A673 (cell line): ENCODE results near the gene PGP. TPM values are rescaled to one million over a fixed set of nuclear protein-coding genes. Genes with fewer than 3 reads are reported as not detected.

ENCODE experiments used
- BruUV-seq: library from RNA; stranded (reverse); fragments of 400-500 nt; replicated peaks from 2 replicates; lab custom pipeline; 2021; lab: Mats Ljungman, UMichigan
- CTCF ChIA-PET: fragments of 300-600 bp; sonication (Branson Sonifier 250); formaldehyde crosslinking; loops from one replicate; lab custom pipeline; 2022; ENCODE audit warnings: antibody characterized with exemption; lab: Charles Lee
- POLR2A ChIA-PET: fragments of 300-600 bp; sonication (Branson Sonifier 250); formaldehyde crosslinking; loops from one replicate; lab custom pipeline; 2022; ENCODE audit warnings: antibody characterized with exemption; ENCODE audit not compliant: low non-redundant PET; lab: Charles Lee
- DNase-seq: peaks from one replicate; pipeline ENCODE4 v3.0.0-alpha.2; 2015; ENCODE audit warnings: low spot score
- H3K27ac ChIP-seq: fragments of 200-600 bp; sonication (generic); 2 replicates; pipeline ENCODE4 v1.5.1; 2016; ENCODE audit warnings: mixed run types, low read depth, mild to moderate bottlenecking, mixed read lengths, antibody characterized with exemption, low read length; ENCODE audit not compliant: poor library complexity, severe bottlenecking
- H3K27me3 ChIP-seq: fragments of 200-600 bp; sonication (generic); replicated peaks from 2 replicates; pipeline ENCODE4 v1.6.1; 2017; ENCODE audit warnings: mixed run types, low read depth, mild to moderate bottlenecking, mixed read lengths, antibody characterized with exemption, low read length; ENCODE audit not compliant: insufficient read depth, poor library complexity
- H3K36me3 ChIP-seq: fragments of 200-600 bp; sonication (generic); 2 replicates; pipeline ENCODE4 v1.6.1; 2016; ENCODE audit warnings: mixed run types, mild to moderate bottlenecking, mixed read lengths, antibody characterized with exemption, low read length; ENCODE audit not compliant: insufficient read depth, poor library complexity, severe bottlenecking
- H3K4me1 ChIP-seq: fragments of 200-600 bp; sonication (generic); 2 replicates; pipeline ENCODE4 v1.6.1; 2017; ENCODE audit warnings: mixed run types, mild to moderate bottlenecking, mixed read lengths, antibody characterized with exemption, low read length; ENCODE audit not compliant: insufficient read depth, poor library complexity, severe bottlenecking
- H3K4me3 ChIP-seq: fragments of 200-600 bp; sonication (generic); 2 replicates; pipeline ENCODE4 v1.5.1; 2016; ENCODE audit warnings: low read depth, mixed run types, mild to moderate bottlenecking, mixed read lengths, low read length; ENCODE audit not compliant: poor library complexity, severe bottlenecking
- H3K9me3 ChIP-seq: fragments of 200-600 bp; sonication (generic); 2 replicates; pipeline ENCODE4 v1.6.1; 2016; ENCODE audit warnings: mixed run types, low read depth, mild to moderate bottlenecking, mixed read lengths, antibody characterized with exemption, low read length; ENCODE audit not compliant: poor library complexity, severe bottlenecking
- CTCF ChIP-seq: fragments of 300-800, 200-600 bp; sonication (generic); conservative IDR thresholded peaks from 2 replicates; pipeline ENCODE4 v1.5.1; 2017; ENCODE audit warnings: low read depth, mild to moderate bottlenecking, antibody characterized with exemption, low read length, moderate library complexity, mixed read lengths
- EZH2 ChIP-seq: fragments of 200-600 bp; sonication (generic); IDR thresholded peaks from 2 replicates; pipeline ENCODE4 v1.6.1; 2017; ENCODE audit warnings: borderline replicate concordance, low read depth, mild to moderate bottlenecking, mixed read lengths, antibody characterized with exemption, low read length; ENCODE audit not compliant: poor library complexity, severe bottlenecking
- intact Hi-C: fragments of 100-400 bp; cut with micrococcal nuclease; formaldehyde crosslinking; loops from one replicate; pipeline ENCODE4 v1.10.0; 2022; ENCODE audit not compliant: unreplicated experiment
- total RNA-seq: library from RNA; stranded (reverse); gene quantifications from 2 replicates; pipeline ENCODE4 v1.2.3, GENCODE V29; 2021

The PGP gene
- total RNA-seq, 1 experiment from 2014 or later: 26.5 TPM

DNA sequence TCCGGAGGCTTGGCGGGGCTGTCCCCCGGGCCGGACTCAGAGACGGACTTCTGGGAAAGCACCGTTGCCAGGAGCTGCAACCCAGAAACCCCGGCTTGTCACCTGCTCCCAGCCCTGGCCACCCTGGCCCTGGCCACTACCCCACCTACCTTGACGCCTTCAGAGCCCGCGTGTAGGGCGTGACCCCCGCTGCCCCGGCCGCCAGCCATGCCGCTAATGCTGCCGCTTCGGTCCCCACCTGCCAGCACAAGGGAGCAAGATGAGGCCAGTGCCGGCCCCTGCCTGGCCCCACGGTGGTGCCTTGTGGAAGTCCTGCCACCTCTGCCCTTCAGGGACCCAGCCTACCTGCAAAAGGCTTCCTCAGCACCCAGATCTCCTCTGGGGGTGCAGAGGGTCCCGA, 29.7 kb downstream of the PGP start:
- no TSS peak for BruUV-seq
- Histone ChIP-seq H3K4me1 (no peaks in the 10 kb centered on the region), H3K9me3 (no peaks in the 10 kb centered on the region), H3K27ac (no peak overlapping the region), H3K4me3 (no peak overlapping the region), H3K36me3 (no peaks in the 10 kb centered on the region), H3K27me3 (no peaks in the 10 kb centered on the region)
- TF ChIP-seq CTCF: no peak
- TF ChIP-seq EZH2: no peak
- intact Hi-C loops: no loop called here
- ChIA-PET CTCF (interaction anchor here (0.6 kb wide), 1 partner anchor 44 kb away, joined by 3 read pairs; no protein-coding TSS in a partner anchor), POLR2A (no interaction called here)
- no peak for DNase-seq

DNA sequence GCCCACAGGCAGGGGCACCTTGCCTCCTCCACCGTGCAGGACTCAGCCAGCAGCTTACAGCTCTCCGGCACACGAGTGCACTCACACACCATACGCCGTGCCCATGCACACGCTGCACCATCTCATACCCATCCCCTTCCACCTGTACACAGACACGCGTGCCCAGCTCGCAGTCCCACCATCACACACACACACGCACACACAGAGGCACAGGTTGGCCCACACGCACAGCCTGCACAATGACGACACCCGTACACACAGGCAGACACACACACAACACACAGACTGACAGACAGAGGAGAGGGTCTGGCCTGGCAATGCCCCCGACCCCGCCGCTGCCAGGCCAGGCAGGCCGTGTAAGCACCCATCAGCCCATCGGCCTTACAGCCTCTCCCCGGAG, 30.3 kb downstream of the PGP start:
- H3K36me3 ChIP-seq: no peaks in the 10 kb centered on the region
- POLR2A ChIA-PET: no interaction called here
- no peaks in the 10 kb centered on the region for H3K9me3 ChIP-seq
- no peak for DNase-seq
- no peak for TF ChIP-seq EZH2
- TF ChIP-seq CTCF: no peak
- H3K27me3 ChIP-seq: no peaks in the 10 kb centered on the region
- intact Hi-C loops: no loop called here
- no TSS peak for BruUV-seq
- H3K4me1 ChIP-seq: no peaks in the 10 kb centered on the region
- CTCF ChIA-PET: interaction anchor here (0.5 kb wide), 1 partner anchor 44 kb away, joined by 3 read pairs; no protein-coding TSS in a partner anchor
- H3K4me3 ChIP-seq: no peak overlapping the region
- no peak overlapping the region for H3K27ac ChIP-seq

- Histone ChIP-seq H3K27ac (no peak overlapping the region), H3K36me3 (no peaks in the 10 kb centered on the region), H3K4me3 (no peak overlapping the region), H3K4me1 (no peaks in the 10 kb centered on the region), H3K27me3 (no peaks in the 10 kb centered on the region), H3K9me3 (no peaks in the 10 kb centered on the region)
- CTCF ChIA-PET: interaction anchor here (0.5 kb wide), 1 partner anchor 43 kb away, joined by 3 read pairs; no protein-coding TSS in a partner anchor
- no peak for DNase-seq
- TF ChIP-seq CTCF (no peak), EZH2 (no peak)
- POLR2A ChIA-PET: no interaction called here
- intact Hi-C loops: no loop called here
- BruUV-seq: no TSS peak
Observed at GRCh38 chr16:2183671-2184070, 31.0 kb downstream of the PGP start.
